Lower leg skin (tissue), 4 donors: ENCODE results near the gene CEP112. TPM values are rescaled to one million over a fixed set of nuclear protein-coding genes. Genes with fewer than 3 reads are reported as not detected.

Experiments
- DNase-seq, 2 donors: peaks; one replicate each; pipeline ENCODE4 v3.0.0-alpha.2; 2019; ENCODE audit warnings: low spot score in 2 of 2
- H3K4me3 ChIP-seq: fragments of 200-600 bp; sonication (generic); 2 replicates; pipeline ENCODE4 v1.5.1; 2017; ENCODE audit warnings: mild to moderate bottlenecking, low read depth; ENCODE audit not compliant: poor library complexity, severe bottlenecking
- CTCF ChIP-seq, 3 donors: fragments of 450-650 bp; IDR thresholded peaks; one replicate each; pipeline ENCODE4 v1.5.1; 2016; ENCODE audit warnings: antibody characterized with exemption in 3 of 3, mild to moderate bottlenecking in 3 of 3, moderate library complexity in 2 of 3
- POLR2A ChIP-seq, 2 donors: fragments of 450-650 bp; IDR thresholded peaks; one replicate each; pipeline ENCODE4 v1.6.1; 2016 to 2017; ENCODE audit warnings: antibody characterized with exemption in 2 of 2, mild to moderate bottlenecking in 1 of 2, moderate library complexity in 1 of 2
- WGBS, 2 donors: methylation state at CpG; one replicate each; pipeline ENCODE4 v1.1.5; 2018; 5-methylcytosine and 5-hydroxymethylcytosine counted together
- intact Hi-C: fragments of 100-400 bp; cut with DNase I; formaldehyde crosslinking; loops from one replicate; pipeline ENCODE4 v1.15.0; 2023; ENCODE audit warnings: low total_unique reads
- total RNA-seq, 4 donors: library from RNA; depleted of rRNA; stranded (reverse); fragments of >200 nt; gene quantifications; one replicate each; pipeline ENCODE4 v1.1.0, GENCODE V29; 2016

Gene CEP112
- total RNA-seq, 4 donors from 2014 or later = 1.6 to 7.6 (median 3.6) TPM

- DNase-seq = no peak
- H3K4me3 ChIP-seq = no peak overlapping the region
- WGBS, 2 donors = 61 to 72% methylated on average over 4 of the region's 4 CpGs
- TF ChIP-seq POLR2A (IDR thresholded peaks at IDR 0.05) = no peak
- no peak for TF ChIP-seq CTCF (IDR thresholded peaks at IDR 0.05)
- intact Hi-C loops = no loop called here
Measured at GRCh38 chr17:65855675-65856074, 336.3 kb downstream of the CEP112 start.

GRCh38 chr17:65855245-65855644 lies 336.7 kb downstream of the CEP112 start:
- peak in 1 of 2 donors; percentile 33 for DNase-seq
- no peak overlapping the region for H3K4me3 ChIP-seq
- 60 to 69% methylated on average over 2 of the region's 2 CpGs for WGBS, 2 donors
- intact Hi-C loops = no loop called here
- TF ChIP-seq CTCF (IDR thresholded peaks at IDR 0.05) (no peak), POLR2A (IDR thresholded peaks at IDR 0.05) (no peak)

- intact Hi-C loops = no loop called here
- no peak for DNase-seq
- H3K4me3 ChIP-seq = no peak overlapping the region
- TF ChIP-seq POLR2A (IDR thresholded peaks at IDR 0.05) = no peak
- TF ChIP-seq CTCF (IDR thresholded peaks at IDR 0.05) = no peak
Measured at GRCh38 chr17:65853816-65854215, 338.1 kb downstream of the CEP112 start.

- 53 to 66% methylated on average over 1 of the region's 1 CpG for WGBS, 2 donors
- DNase-seq = no peak
- H3K4me3 ChIP-seq = no peak overlapping the region
- intact Hi-C loops = no loop called here
- no peak for TF ChIP-seq CTCF (IDR thresholded peaks at IDR 0.05)
Measured at GRCh38 chr17:65852911-65853310, 339.0 kb downstream of the CEP112 start.

GRCh38 chr17:65851965-65852736 lies 339.8 kb downstream of the CEP112 start:
- no peak for DNase-seq
- intact Hi-C loops = no loop called here
- 93 to 98% methylated on average over 2 of the region's 3 CpGs for WGBS, 2 donors
- no peak overlapping the region for H3K4me3 ChIP-seq
- TF ChIP-seq CTCF (IDR thresholded peaks at IDR 0.05) = no peak
- no peak for TF ChIP-seq POLR2A (IDR thresholded peaks at IDR 0.05)

GRCh38 chr17:65850486-65850885 lies 341.4 kb downstream of the CEP112 start:
- H3K4me3 ChIP-seq = no peak overlapping the region
- peak in 1 of 2 donors; percentile 30 for DNase-seq
- TF ChIP-seq CTCF (IDR thresholded peaks at IDR 0.05) (no peak), POLR2A (IDR thresholded peaks at IDR 0.05) (no peak)
- WGBS, 2 donors = 23 to 41% methylated on average over 2 of the region's 2 CpGs
- intact Hi-C loops = no loop called here
